Left ventricle myocardium inferior (tissue), 1 donor: ENCODE results near the gene CEP152. TPM values are rescaled to one million over a fixed set of nuclear protein-coding genes. Genes with fewer than 3 reads are reported as not detected.
"Not testable (repeated sequence)": the region's sequence is repeated elsewhere in the genome, so short reads cannot be mapped to it uniquely, and the experiment has no call there.

Experiments
- DNase-seq: peaks from one replicate; pipeline ENCODE4 v3.0.0-alpha.2; 2020
- H3K27ac ChIP-seq: fragments of 200-600 bp; replicated peaks from 2 replicates; pipeline ENCODE4 v1.8.0; 2021
- H3K27me3 ChIP-seq: fragments of 200-600 bp; 2 replicates; pipeline ENCODE4 v1.8.0; 2021; ENCODE audit warnings: low read depth
- H3K36me3 ChIP-seq: fragments of 200-600 bp; 2 replicates; pipeline ENCODE4 v1.8.0; 2021
- H3K4me1 ChIP-seq: fragments of 200-600 bp; 2 replicates; pipeline ENCODE4 v1.8.0; 2021
- H3K4me3 ChIP-seq: fragments of 200-600 bp; 2 replicates; pipeline ENCODE4 v1.8.0; 2021; ENCODE audit warnings: mild to moderate bottlenecking, moderate library complexity
- H3K9me3 ChIP-seq: fragments of 200-600 bp; replicated peaks from 2 replicates; pipeline ENCODE4 v1.8.0; 2021
- intact Hi-C: fragments of 100-400 bp; cut with micrococcal nuclease; formaldehyde crosslinking; loops from one replicate; pipeline ENCODE4 v1.11.0; 2022
- total RNA-seq: library from RNA; stranded (reverse); fragmentation: NEBNext Ultra II Directional; extraction: Animal tissue kit (Norgen Biotek cat#: 25700); gene quantifications from one replicate; pipeline ENCODE4 v1.2.1, GENCODE V29; 2021
- TF ChIP-seq, protein P1 (sequence below): fragments of 200-600 bp; IDR thresholded peaks from 2 replicates; pipeline ENCODE4 v1.8.0; 2021; ENCODE audit warnings: antibody characterized with exemption, mild to moderate bottlenecking, borderline replicate concordance
- donor health status: DM: no; HTN: yes; CAD: no; lungs with severe emphysema.

The CEP152 gene
- total RNA-seq, 1 donor from 2014 or later = 1.3 TPM

DNA sequence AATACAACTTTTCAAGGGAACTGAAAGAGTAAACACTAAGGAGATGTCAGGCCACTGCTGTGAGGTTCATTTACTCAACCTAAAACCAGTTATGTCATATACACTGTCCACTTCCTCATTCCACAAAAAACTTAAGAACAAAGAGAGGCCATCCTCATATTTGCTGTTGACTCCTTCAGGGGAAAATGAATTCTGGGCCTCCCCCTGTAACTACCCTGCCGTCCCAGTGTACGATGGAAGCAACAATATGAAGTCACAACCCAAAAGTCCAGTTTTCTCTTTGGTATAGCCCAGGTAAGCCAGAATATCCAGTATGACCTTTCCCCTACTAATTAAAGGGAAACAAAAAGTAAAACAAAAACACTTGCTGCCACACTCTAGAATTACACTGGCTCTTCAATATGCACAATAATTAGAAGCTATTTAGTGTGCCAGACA, 16.2 kb downstream of the CEP152 start:
- peaks cover 6% of the 10 kb centered on the region for H3K4me1 ChIP-seq
- no peaks in the 10 kb centered on the region for H3K9me3 ChIP-seq
- H3K36me3 ChIP-seq = no peaks in the 10 kb centered on the region
- H3K4me3 ChIP-seq = peak overlapping the region; percentile 22
- H3K27me3 ChIP-seq = no peaks in the 10 kb centered on the region
- peak overlapping the region; percentile 39 for H3K27ac ChIP-seq
- DNase-seq = no peak
- intact Hi-C loops = no loop called here
- TF ChIP-seq, protein P1, sequence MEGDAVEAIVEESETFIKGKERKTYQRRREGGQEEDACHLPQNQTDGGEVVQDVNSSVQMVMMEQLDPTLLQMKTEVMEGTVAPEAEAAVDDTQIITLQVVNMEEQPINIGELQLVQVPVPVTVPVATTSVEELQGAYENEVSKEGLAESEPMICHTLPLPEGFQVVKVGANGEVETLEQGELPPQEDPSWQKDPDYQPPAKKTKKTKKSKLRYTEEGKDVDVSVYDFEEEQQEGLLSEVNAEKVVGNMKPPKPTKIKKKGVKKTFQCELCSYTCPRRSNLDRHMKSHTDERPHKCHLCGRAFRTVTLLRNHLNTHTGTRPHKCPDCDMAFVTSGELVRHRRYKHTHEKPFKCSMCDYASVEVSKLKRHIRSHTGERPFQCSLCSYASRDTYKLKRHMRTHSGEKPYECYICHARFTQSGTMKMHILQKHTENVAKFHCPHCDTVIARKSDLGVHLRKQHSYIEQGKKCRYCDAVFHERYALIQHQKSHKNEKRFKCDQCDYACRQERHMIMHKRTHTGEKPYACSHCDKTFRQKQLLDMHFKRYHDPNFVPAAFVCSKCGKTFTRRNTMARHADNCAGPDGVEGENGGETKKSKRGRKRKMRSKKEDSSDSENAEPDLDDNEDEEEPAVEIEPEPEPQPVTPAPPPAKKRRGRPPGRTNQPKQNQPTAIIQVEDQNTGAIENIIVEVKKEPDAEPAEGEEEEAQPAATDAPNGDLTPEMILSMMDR = no peak

DNA sequence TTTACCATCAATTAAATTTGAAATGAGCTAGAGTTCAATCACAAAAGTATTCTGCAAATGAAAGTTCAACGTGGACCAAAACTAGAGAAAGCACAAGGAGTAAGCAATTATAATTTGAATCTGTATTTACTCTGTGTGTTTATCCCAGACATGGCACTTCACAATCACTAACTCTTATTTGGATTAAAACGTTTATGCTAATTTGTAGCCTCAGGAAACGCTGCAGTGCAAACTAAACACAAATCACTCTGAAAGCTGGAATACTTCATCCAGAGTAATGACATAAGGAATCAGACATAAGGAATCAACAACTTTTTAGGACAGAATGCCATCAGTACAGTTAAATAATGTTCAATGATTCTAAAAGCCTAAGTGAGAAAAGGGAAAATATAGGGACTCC, 18.5 kb downstream of the CEP152 start:
- no peak for DNase-seq
- H3K27ac ChIP-seq = no peak overlapping the region
- H3K36me3 ChIP-seq = no peaks in the 10 kb centered on the region
- H3K9me3 ChIP-seq = no peaks in the 10 kb centered on the region
- no peak overlapping the region for H3K4me3 ChIP-seq
- TF ChIP-seq, protein P1 = no peak
- H3K27me3 ChIP-seq = no peaks in the 10 kb centered on the region
- intact Hi-C loops = no loop called here
- H3K4me1 ChIP-seq = peaks cover 6% of the 10 kb centered on the region

DNA sequence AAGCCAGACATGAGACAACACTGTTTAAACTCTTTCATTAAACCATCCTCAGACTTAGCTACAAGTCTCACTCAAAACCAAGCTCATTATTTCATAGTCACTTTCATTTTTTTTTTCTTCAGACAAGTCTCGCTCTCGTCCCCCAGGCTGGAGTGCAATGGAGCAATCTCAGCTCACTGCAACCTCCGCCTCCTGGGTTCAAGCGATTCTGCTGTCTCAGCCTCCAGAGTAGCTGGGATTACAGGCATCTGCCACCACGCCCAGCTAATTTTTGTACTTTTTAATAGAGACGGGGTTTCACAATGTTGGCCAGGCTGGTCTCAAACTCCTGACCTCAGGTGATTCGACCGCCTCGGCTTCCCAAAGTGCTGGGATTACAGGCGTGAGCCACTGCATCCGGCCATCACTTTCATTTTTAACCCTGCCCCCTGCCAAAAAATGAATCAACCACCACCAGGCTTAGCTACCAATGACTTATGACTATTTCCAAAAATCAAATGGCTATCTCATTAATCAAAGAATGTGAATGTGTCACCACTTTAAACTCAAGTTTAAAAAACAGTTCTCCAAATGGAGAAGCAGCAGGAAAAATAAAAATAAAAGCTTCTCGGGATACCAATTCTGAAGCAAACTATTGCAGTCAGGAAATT, 20.3 kb downstream of the CEP152 start:
- H3K27ac ChIP-seq, H3K4me1 ChIP-seq, H3K9me3 ChIP-seq, H3K27me3 ChIP-seq, DNase-seq, intact Hi-C loops, H3K36me3 ChIP-seq, H3K4me3 ChIP-seq: not testable (repeated sequence)

DNA sequence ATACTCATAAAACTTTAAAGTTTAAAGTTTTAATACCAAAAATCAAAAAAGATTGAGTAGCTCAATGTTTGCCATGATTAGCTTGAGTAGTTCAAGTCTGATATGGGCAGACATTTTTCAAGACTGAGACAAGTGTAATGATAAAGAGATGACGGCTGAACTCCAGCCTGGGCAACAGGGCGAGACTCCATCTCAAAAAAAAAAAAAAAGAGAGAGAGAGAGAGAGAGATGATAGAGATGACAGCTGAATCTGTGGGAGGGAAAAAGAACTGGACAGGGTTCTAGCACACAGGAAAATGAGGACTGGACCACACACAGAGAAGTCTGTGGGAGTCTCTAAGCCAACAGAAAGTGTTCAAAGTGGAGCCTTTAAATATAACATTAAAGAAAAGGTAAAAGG, 25.2 kb downstream of the CEP152 start:
- intact Hi-C loops = no loop called here
- H3K27me3 ChIP-seq = no peaks in the 10 kb centered on the region
- H3K9me3 ChIP-seq = no peaks in the 10 kb centered on the region
- TF ChIP-seq, protein P1 = no peak
- no peak for DNase-seq
- H3K4me1 ChIP-seq = no peaks in the 10 kb centered on the region
- H3K27ac ChIP-seq = no peak overlapping the region
- no peak overlapping the region for H3K4me3 ChIP-seq
- H3K36me3 ChIP-seq = peaks cover 4% of the 10 kb centered on the region

DNA sequence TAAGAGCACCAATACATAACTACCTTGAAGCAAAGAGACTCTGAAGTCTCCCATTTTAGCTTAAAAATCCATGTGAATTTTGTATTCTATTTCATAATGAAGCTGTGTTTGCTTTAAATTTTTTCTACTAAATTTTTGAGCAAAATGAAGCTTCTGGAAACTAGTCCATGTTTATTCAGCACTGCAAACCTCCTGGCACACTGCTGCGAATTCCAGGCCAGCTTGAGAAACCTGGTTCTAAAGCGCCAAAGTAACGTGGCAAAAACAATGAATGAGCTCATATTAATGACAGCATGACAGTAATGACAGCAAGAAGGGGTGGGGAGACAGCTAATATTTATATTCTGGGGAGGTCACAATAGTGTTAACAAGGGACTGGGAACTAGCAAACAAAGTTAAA, 25.7 kb downstream of the CEP152 start:
- Histone ChIP-seq H3K27me3 (no peaks in the 10 kb centered on the region), H3K27ac (no peak overlapping the region), H3K9me3 (no peaks in the 10 kb centered on the region), H3K4me3 (no peak overlapping the region), H3K36me3 (peaks cover 6% of the 10 kb centered on the region), H3K4me1 (no peaks in the 10 kb centered on the region)
- TF ChIP-seq, protein P1 = no peak
- intact Hi-C loops = no loop called here
- DNase-seq = peak; percentile 29

DNA sequence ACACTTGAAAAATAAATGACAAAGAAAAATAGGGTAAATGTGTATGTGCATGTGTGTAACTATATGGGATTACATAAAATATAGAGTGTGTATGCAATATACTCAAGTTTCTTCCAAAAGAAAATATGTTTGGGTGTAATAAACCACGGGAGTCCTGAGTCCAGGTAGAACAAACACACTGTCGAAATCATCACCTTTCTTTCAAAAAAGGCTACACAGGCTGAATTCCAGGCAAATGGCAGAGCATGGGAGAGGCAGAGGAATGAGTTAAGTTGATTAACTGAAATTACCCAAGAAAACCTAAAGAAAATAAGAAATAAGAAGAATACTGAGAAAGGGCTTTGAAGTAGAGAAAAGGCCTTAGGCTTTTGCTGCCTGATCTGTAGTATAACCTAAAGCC, 26.1 kb downstream of the CEP152 start:
- Histone ChIP-seq H3K4me3 (no peak overlapping the region), H3K36me3 (peaks cover 6% of the 10 kb centered on the region), H3K9me3 (no peaks in the 10 kb centered on the region), H3K4me1 (no peaks in the 10 kb centered on the region), H3K27ac (no peak overlapping the region), H3K27me3 (no peaks in the 10 kb centered on the region)
- intact Hi-C loops = no loop called here
- no peak for DNase-seq
- TF ChIP-seq, protein P1 = no peak
